NCI-H1417 treated with DMSO at 0.1 percent for 48 hours (cell line): Measurements from ENCODE around the gene EIF4G3.
"Not testable (repeated sequence)": the region's sequence is repeated elsewhere in the genome, so short reads cannot be mapped to it uniquely, and the experiment has no call there.

ENCODE experiments used
- DNase-seq: peaks from one replicate; lab custom pipeline; 2025; lab: John Stamatoyannopoulos, UW

Gene EIF4G3

DNA sequence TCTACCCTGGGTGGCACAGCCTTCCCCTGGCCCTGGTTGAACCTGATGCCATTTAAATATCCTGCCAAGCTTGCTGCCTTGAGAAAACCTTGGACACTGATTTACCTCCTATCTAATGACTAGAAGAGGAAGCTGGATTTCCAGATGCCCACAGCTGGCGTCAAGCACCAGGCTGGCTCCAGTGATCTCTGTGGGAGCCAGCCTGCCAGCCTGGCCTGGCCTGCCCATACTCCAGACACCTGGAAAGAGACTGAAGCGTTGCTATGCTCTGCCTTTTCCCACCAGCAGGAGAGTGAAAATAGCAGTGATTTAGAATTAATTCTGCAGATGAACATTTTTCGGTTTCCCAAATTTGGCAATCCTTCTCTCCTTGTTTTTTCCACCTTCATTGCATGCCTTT, 11.5 kb upstream of the EIF4G3 start:
- no peak for DNase-seq

DNA sequence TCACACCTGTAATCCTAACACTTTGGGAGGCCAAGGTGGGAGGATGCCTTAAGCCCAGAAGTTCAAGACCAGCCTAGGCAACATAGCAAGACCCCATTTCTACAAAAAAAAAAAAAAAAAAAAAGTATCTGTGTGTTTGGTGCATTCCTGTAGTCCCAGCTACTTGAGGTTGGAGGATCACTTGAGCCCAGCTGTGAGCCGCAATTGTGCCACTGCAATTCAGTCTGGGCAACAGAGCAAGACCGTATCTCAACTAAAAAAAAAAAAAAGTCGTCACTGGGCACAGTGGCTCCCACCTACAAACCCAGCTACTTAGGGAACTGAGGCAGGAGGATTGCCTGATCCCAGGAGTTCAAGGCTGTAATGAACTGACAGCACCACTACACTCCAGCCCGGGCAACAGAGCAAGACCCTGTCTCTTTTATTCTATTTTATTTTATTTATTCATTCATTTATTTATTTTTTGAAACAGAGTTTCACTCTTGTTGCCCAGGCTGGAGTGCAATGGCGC, 8.6 kb upstream of the EIF4G3 start:
- DNase-seq = no peak

DNA sequence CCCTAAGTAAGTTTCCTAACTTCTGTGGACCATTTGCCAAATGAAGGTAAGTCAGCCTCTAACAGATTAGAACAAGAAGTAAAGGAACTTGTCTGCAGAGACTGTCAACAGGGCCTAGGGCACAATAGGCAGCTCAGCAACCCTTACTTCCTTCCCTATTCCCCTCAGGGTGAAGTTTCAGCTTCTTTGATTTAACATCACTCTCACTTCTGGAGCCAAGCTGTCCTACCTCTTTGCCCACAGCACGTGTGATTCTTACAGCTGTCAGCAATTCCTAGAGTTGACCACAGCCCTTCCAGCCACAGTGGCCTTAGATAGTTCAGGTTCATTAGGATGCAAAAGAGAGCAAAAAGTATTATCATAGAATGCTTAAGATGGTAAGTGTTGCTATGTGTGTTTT, 7.6 kb upstream of the EIF4G3 start:
- DNase-seq = no peak

DNA sequence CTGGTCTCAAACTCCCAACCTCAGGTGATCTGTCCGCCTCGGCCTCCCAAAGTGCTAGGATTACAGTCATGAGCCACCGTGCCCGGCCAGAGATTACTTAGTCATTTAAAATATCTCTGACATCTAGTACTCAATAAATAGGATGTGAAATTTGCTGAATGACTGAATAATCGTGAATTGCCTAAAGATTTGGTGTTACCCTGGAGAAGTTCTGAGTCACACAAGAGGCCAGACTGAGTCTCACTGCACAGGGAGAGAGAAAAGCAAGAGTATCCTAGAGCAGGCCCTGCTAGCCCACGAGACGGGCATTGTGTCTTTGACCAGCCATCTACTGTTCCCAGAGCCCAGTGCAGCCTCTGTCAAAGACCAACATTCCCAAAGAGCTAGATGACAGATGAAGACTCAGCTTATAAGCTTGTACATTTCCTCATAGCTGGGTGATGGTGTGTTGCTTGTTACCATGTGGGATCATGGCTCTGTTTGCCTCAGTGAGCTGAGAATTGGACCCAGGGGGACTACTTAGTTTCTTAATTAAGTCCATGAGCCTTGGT, 5.6 kb upstream of the EIF4G3 start:
- DNase-seq = no peak

DNA sequence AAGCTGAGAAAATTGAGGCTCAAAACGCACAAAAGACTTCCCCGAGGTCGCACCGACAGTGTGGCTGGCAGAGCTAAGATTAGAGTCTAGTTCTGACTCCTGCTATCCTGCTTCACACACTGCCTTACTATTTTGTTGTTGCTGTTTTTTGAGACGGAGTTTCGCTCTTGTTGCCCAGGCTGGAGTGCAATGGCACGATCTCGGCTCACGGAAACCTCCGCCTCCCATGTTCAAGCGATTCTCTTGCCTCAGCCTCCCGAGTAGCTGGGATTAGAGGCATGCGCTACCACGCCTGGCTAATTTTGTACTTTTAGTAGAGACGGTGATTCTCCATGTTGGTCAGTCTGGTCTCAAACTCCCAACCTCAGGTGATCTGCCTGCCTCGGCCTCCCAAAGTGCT, 1.6 kb upstream of the EIF4G3 start:
- not testable (repeated sequence) for DNase-seq

DNA sequence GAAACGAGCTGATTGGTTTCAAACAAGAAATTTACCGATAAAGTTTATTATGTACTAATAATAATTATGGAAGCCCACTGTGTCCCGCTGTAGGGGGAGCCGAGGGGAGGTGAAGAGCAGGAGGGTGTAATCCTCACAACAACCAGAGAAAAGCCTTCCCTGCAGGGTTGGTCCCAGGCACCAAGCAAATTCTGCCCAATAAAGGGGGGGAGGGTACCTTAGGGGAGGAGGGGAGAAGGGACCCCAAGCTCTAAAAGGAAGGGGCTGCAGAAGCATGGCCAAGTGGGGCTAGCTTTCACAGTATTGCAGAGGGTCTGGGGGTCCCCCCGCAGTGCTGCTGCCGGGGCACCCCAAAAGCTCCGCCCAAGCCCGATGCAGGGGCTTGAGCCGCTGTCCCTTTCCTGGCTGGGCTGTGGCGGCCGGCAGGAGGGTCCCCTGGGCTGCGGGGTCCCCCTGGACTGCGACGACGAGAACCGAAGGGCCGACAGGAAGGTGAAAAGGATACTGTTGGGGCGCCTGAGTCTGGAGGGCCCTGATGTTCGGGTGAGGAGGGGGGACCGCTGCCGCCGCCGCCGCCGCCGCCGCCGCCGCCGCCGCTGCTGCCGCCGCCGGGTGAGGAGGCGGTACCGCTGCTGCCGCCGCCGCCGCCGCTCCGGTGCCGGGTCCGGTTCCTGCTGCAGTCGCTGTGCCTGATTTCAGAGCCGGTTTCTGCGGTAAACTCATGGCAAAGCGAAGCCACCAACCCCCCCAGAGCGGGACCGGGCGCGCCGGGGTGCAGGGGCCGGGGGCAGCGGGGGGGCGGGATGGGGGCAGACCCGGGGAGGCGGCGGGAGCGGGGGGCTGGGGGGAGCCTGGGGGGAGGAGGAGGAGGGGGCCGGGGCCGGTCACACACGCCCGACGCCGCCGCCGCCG, 771 bp downstream of the EIF4G3 start:
- no peak for DNase-seq

DNA sequence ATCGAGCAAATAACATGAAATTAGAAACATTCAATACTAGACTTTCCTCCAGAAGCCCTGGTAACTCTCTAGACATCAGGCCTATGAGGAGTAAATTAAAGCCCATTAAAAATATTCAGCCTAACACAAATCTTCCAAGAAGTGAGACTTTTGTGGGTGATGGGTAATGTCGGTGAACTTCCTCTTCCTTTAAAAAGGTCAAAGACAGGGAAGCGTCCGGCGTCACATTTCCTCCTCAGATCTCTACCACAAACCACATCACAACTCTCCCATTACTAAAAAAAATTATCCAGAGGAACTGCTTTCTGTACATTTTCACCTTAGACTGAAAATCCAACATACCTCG, 1.4 kb downstream of the EIF4G3 start:
- DNase-seq = no peak

DNA sequence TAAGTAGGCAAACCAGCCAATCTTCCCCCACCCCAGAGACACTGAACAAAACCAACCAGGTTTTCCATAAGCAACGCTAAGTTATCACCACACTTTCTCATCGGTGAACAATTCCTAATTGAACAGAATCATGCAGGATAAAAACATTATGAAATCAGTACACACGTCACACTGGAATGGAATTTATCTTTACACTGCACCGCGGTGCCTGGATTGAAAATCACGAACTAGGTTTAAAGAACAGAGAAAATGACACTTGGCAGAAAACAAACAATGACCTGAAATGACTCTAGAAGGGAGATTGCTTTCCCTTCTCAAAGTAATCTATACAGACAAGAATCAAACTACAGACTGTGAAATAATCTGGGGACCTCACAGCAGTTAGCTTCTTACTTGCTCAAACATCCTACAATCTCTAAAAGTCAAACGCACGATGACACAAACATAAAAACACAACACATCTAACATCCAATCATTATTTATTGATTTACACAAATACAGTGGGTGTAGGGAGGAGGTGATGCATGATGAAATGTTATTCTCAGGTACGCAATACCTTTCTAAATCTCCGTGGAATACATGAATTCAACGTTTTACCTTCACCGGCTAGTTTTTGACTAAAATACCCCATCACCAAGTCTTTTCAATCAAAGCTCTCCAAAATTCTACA, 1.9 kb downstream of the EIF4G3 start:
- no peak for DNase-seq

DNA sequence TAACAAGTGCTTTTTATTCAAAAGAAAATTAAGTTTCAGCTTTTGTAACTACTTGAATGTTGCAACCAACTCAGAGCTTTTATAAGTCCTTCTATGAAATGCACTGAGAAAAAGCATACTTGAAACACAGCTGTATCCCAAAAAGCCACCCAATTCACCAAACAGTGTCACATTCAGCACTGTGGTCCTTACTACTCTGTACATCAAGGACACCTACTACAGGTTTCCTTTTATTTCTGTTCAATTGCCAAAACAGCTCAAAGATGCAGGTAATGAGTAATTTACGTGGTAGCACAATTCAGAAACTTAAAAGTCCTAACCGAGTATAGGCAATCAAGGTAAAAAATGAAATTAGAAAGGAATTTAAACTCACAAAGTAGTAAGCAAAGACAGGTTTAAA, 2.5 kb downstream of the EIF4G3 start:
- DNase-seq = no peak

DNA sequence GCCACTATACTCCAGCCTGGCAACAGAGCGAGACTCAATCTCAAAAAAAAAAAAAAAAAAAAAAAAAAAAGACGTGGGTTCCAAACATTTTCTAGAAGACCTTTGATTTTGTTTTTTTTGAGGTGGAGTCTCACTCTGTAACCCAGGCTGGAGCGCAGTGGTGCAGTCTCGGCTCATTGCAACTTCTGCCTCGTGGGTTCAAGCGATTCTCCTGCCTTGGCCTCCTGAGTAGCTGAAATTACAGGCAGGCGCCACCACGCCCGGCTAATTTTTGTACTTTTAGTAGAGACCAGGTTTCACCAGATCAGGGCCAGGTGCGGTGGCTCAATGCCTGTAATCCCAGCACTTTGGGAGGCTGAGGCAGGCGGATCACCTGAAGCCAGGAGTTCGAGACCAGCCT, 3.6 kb downstream of the EIF4G3 start:
- DNase-seq = not testable (repeated sequence)

DNA sequence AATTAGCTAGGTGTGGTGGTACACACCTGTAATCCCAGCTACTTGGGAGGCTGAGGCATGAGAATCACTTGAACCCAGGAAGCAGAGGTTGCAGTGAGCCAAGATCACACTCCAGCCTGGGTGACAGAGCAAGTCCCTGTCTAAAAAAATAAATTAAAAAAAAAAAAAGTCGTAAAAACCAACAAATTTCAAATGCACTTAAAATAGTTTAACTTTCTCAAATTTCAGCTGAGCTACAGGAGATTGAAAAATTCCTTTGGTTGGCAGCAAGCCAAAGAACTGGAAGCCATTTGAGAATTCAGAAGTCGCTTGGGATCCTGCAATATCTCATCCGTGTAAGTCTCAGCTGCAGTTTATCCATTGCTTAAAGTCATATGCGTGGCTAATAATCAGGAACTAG, 5.9 kb downstream of the EIF4G3 start:
- DNase-seq = not testable (repeated sequence)

DNA sequence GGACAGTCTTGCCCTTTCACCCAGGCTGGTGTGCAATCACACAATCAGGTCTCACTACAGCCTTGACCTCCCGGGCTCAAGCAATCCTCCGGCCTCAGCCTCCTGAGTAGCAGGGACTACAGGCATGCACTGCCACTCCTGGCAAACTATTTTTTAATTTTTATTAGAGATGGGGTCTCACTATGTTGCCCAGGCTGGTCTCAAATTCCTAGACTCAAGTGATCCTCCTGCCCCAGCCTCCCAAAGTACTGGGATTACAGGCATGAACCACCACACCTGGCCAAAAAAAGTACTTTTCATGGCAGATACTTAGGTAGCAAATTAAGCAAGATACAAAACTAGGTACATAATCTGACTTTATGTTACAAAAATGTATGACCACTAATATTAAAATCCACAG, 8.3 kb downstream of the EIF4G3 start:
- no peak for DNase-seq

DNA sequence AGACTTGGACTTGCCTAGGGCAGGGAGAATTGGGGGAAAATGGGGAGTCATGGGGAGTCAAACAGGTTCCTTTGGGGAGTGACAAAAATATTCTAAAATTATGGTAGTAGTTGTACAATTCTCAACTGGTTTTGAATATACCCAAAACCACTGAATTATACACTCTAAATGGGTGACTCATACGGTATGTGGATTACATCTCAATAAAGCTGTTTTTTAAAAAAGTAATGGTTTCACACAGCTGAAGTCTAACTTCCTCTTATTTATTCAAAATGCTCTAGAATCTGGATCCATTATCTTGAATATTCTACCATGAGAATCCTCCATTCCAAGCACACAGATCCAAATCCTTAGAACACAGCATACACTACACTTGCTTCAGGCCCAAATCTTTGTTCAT, 11.1 kb downstream of the EIF4G3 start:
- DNase-seq = no peak

DNA sequence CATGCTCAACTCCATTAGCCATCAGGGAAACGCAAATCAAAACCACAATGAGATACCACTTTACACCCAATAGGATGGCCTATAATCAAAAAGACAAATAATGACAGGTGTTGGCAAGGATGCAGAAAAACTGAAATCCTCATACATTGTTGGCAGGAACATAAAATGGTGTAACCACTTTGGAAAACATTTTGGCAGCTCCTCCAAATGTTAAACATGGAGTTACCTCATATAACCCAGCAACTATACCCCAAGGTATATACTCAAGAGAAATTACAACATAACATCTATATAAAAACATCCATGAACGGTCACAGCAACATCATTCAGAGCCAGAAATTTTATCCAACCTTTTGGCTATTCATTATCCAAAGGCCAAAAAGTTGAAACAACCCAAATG, 11.6 kb downstream of the EIF4G3 start:
- DNase-seq = no peak

DNA sequence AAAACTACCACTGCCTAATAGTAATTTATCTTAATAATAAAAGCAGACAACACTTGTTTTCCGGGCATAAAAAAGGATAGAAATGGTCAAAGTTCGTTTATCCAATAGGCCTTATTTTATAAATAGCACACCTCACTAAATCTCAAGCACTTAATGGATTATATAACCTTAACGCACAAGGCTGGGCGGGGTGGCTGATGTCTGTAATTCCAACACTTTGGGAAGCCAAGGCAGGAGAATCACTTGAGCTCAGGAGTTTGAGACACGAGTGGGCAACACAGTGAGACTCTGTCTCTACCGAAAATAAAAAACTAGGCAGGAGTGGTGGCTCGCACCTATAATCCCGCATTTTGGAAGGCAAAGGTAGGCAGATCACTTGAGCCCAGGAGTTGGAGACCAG, 12.4 kb downstream of the EIF4G3 start:
- no peak for DNase-seq

DNA sequence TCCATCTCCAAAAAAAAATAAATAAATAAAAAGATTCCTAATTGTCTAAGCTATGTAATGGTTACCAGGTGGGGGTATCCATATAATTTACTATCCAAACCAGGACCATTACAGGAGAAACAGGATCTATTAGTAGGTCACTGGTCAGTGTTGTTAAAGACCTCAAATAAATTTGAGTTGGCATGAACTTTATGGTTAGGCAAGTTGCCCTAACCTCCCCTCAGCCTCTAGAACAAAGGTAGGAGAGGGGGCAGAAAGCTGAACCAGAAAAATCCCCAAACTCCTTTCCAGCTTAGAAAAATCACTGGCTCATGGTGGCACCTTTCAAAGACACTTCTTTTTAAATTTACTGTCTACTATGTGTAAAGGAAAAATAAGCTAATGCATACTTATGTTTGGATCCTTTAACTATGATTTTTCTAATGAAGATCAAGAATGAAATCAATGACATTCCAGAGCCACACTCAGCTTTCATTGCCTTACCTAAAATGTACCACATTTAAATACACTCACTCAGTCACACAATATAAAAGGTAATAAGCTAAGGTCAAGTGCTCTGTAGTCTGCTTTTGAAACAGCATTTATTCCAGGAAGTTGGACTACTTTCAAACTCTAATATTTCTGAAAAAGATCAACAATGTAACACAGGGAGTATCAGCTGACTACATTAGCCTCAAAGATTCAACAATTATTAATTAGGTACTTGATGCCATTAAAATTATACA, 13.8 kb downstream of the EIF4G3 start:
- DNase-seq = no peak

DNA sequence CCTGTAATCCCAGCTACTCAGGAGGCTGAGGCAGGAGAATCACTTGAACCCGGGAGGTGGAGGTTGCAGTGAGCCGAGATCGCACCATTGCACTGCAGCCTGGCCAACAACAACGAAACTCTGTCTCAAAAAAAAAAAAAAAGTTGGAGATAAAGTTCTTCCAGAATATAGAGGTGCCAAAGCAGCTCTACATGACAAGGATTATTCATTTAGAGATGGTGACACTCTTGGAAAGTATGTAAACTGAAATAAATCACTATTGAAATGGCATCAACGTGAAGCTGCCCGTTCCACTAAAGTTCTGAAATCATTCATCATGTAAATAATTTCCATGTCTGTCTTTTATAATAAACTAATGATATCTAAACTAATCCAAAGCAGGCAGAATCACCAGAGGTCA, 14.9 kb downstream of the EIF4G3 start:
- no peak for DNase-seq

DNA sequence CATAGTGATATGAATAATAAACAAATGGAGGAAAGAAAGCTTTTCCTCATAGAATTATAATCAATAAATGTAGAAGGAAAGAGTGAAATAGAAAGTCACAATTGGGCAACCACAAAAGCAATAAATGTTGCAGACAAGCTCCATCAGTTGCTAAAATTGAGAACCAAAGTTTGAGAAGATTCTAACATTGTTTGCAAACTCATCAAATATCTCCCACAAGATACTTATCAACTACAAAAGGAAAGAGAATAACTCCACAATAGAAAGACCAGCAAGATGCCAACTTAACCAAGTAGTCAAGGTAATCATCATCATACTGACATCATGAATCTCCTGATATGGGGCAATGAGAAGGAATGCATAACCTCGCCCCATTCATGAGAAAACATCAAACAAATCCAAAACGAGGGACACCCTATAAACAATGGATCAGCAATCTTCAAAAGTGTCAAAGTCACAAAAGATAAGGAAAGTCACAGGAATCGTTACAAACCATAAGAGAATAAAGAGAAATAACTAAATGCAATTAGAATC, 16.4 kb downstream of the EIF4G3 start:
- no peak for DNase-seq

DNA sequence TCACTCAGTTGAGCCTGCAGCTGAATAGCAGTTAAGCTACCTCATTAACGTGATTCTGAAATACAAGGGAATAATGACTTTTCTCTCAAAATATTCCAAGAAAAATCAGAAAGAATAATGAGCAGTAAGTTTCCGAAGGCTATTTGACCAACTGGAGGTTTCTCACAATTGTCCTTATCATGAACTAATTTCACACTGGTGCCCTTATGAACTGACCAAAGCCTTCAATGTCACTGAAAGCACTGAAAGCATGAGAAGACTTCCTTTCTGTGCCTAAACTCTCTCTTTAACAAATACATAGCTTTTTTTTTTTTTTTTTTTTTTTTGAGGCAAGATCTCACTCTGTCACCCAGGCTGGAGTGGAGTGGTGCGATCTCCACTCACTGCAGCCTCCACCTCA, 18.8 kb downstream of the EIF4G3 start:
- DNase-seq = no peak

DNA sequence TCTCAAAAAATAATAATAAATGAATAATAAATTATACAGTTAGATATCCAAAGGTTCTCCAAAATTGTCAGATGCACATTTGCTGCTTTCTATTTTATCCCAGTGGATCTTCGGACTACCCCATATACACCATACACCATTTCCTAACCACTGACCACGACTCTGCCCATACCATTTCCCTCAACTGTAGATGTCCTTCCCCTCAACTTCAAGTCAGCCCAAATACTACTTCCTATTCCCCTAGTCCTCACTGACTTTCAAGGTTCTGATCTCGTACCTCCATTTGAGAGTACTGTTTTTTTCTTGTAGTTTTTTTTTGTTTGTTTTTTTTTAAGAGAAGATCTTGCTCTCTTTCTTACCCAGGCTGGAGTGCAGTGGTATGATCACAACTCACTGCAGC, 19.6 kb downstream of the EIF4G3 start:
- no peak for DNase-seq

DNA sequence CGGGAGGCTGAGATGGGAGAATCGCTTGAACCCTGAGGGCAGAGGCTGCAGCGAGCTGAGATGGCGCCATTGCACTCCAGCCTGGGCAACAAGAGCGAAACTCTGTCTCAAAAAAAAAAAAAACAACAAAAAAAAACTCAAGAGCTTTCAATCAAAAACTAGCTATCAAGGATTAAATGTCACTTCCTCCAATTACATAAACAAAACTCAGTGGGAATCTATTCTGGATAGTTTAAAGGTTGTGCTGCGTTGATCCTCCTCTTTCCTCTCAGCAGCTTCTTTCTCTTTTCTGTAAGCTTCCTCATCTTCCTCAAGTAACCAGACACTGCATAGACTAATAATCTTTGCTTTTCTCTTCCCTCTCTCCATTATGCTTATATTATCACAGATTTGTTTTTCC, 20.7 kb downstream of the EIF4G3 start:
- no peak for DNase-seq

DNA sequence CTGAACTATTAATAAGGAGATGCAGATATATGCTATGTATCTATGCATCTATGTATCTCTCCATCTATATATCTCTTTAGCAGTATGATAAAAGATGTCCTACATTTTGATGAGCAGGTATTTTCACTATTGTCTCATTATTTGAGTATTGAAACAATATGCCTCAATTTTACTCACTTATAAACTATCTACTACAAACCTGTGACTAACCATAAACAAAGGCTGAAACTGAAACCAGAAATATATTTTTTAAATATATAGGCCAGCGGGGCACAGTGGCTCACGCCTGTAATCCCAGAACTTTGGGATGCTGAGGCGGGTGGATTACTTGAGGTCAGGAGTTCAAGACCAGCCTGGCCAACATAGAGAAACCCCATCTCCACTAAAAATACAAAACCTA, 22.0 kb downstream of the EIF4G3 start:
- no peak for DNase-seq
